ENCODE measurements around the gene USP24. TPM values are rescaled to one million over a fixed set of nuclear protein-coding genes. Genes with fewer than 3 reads are reported as not detected.

USP24 gene
- total and polyA plus RNA-seq, 10 of the 15 experiments (the other 5 are each of a cell fraction or from before 2014, with no cell fraction given) = 4.6 to 36.5 (median 25.3) TPM

GRCh38 chr1:55171694-55172093, 43.5 kb downstream of the USP24 start:
- no peak overlapping the region for H3K4me2 ChIP-seq (ENCODE audit: control insufficient read depth, insufficient read depth)
- H4K20me1 ChIP-seq (ENCODE audit: control insufficient read depth, insufficient read depth) = no peaks in the 10 kb centered on the region
- no peaks in the 10 kb centered on the region for H3K4me1 ChIP-seq (ENCODE audit: control insufficient read depth, insufficient read depth, low read length)
- ChIA-PET SMC1A (ENCODE audit: uncharacterized antibody, unreplicated experiment) (interaction anchor here (1.0 to 3.5 kb wide), 2 partner anchors 32 to 41 kb away, joined by 3 to 12 read pairs; no protein-coding TSS in a partner anchor), RAD21 (ENCODE audit: unreplicated experiment) (interaction anchor here (1.1 kb wide), 1 partner anchor 53 kb away, joined by 3 read pairs; no protein-coding TSS in a partner anchor), CTCF (no interaction called here), POLR2A (interaction anchor here (1.4 kb wide), 1 partner anchor 41 kb away, joined by 3 read pairs; no protein-coding TSS in a partner anchor)
- no peaks in the 10 kb centered on the region for H3K79me2 ChIP-seq (ENCODE audit: control insufficient read depth, insufficient read depth, low read length)
- intact Hi-C loops (cut with micrococcal nuclease; ENCODE audit: unreplicated experiment) (no loop called here), in situ Hi-C loops (cut with MboI) (no loop called here)
- no peaks in the 10 kb centered on the region for H3K27me3 ChIP-seq (replicated peaks in 1 of 2; ENCODE audit: control insufficient read depth in 2 of 2, insufficient read depth in 2 of 2, low read length in 1 of 2)
- TF ChIP-seq ZNF592 (IDR thresholded peaks at IDR 0.05) = no peak
- TF ChIP-seq HCFC1 (IDR thresholded peaks at IDR 0.05; ENCODE audit: low read length) = no peak
- no peak for TF ChIP-seq KDM1A (IDR thresholded peaks at IDR 0.05; ENCODE audit: borderline replicate concordance)
- WGBS (ENCODE audit: insufficient coverage, insufficient replicate concordance, low lambda C conversion rate, missing lambda C conversion rate) = 98% methylated on average over 3 of the region's 3 CpGs
- peaks cover 3 to 11% of the 10 kb centered on the region in 2 experiments for H3K36me3 ChIP-seq (ENCODE audit: control insufficient read depth in 2 of 2, insufficient read depth in 2 of 2, low read length in 1 of 2)
- no peak overlapping the region for H3K4me3 ChIP-seq
- no peak overlapping the region for H3K27ac ChIP-seq (ENCODE audit: control insufficient read depth, insufficient read depth)
- no peak overlapping the region for H2AFZ ChIP-seq (ENCODE audit: control insufficient read depth, low read depth, low read length)
- no peaks in the 10 kb centered on the region for H3K9me3 ChIP-seq (replicated peaks; ENCODE audit: control insufficient read depth, insufficient read depth, low read length)
- DNase-seq (ENCODE audit: low read depth, low spot score) = no peak
- H3K9ac ChIP-seq (ENCODE audit: control insufficient read depth, insufficient read depth, low read length) = no peak overlapping the region
- no TSS peak for BruUV-seq (replicated peaks)
- no peak for FAIRE-seq
- ATAC-seq = no peak

All from GM12878 (cell line).